Measurements from ENCODE around the gene MAN2B1. TPM values are rescaled to one million over a fixed set of nuclear protein-coding genes. Genes with fewer than 3 reads are reported as not detected.

The MAN2B1 gene
- total and polyA plus RNA-seq, 2 experiments from 2014 or later, result 40.6 to 56.5 TPM

GRCh38 chr19:12676928-12677327, 10.4 kb upstream of the MAN2B1 start:
- 86 to 91% methylated on average over 11 to 12 of the region's 12 CpGs for WGBS, 2 experiments (ENCODE audit: low coverage in 1 of 2, low lambda C conversion rate in 2 of 2, missing lambda C conversion rate in 2 of 2)
- no peaks in the 10 kb centered on the region for H3K27me3 ChIP-seq (replicated peaks; ENCODE audit: insufficient read depth)
- in situ Hi-C loops (cut with MboI), result loop anchor here (10.0 kb wide), 1 partner anchor 112 kb away; no protein-coding TSS in a partner anchor
- H3K4me3 ChIP-seq, result no peak overlapping the region
- no peaks in the 10 kb centered on the region for H4K20me1 ChIP-seq (ENCODE audit: insufficient read depth)
- no peaks in the 10 kb centered on the region for H3K4me1 ChIP-seq (ENCODE audit: insufficient read depth)
- no peak for DNase-seq
- no peak for TF ChIP-seq EZH2phosphoT487 (IDR thresholded peaks at IDR 0.05; ENCODE audit: insufficient read depth, low read depth)
- no peak for TF ChIP-seq EZH2 (IDR thresholded peaks at IDR 0.05; ENCODE audit: insufficient read depth, poor library complexity, severe bottlenecking)
- no peak overlapping the region for H2AFZ ChIP-seq
- H3K9ac ChIP-seq, result no peak overlapping the region
- peaks cover 21% of the 10 kb centered on the region; the same call in 1 of the 2 replicates for H3K36me3 ChIP-seq (ENCODE audit: low read depth)
- H3K9me3 ChIP-seq (ENCODE audit: low read depth), result no peaks in the 10 kb centered on the region
- no peaks in the 10 kb centered on the region for H3K9me2 ChIP-seq (ENCODE audit: insufficient read depth)
- peaks cover 5% of the 10 kb centered on the region; the same call in 1 of the 2 replicates for H3F3A ChIP-seq (ENCODE audit: insufficient read depth)
- H3K27ac ChIP-seq, result no peak overlapping the region
- peaks cover 29% of the 10 kb centered on the region for H3K79me2 ChIP-seq (ENCODE audit: insufficient read depth)
- no peak overlapping the region for H3K4me2 ChIP-seq (ENCODE audit: unreplicated experiment)

GRCh38 chr19:12676384-12676792, 9.8 kb upstream of the MAN2B1 start:
- H3K79me2 ChIP-seq (ENCODE audit: insufficient read depth), result peaks cover 33% of the 10 kb centered on the region
- WGBS, 2 experiments (ENCODE audit: low coverage in 1 of 2, low lambda C conversion rate in 2 of 2, missing lambda C conversion rate in 2 of 2), result 12 to 13% methylated on average over 4 of the region's 4 CpGs
- H3K4me2 ChIP-seq (ENCODE audit: unreplicated experiment), result no peak overlapping the region
- no peaks in the 10 kb centered on the region for H3K4me1 ChIP-seq (ENCODE audit: insufficient read depth)
- no peak overlapping the region for H2AFZ ChIP-seq
- no peak overlapping the region for H3K9ac ChIP-seq
- peak; percentile 80 for DNase-seq
- peaks cover 21% of the 10 kb centered on the region; the same call in 1 of the 2 replicates for H3K36me3 ChIP-seq (ENCODE audit: low read depth)
- TF ChIP-seq EZH2 (IDR thresholded peaks at IDR 0.05; ENCODE audit: insufficient read depth, poor library complexity, severe bottlenecking) (no peak), EZH2phosphoT487 (IDR thresholded peaks at IDR 0.05; ENCODE audit: insufficient read depth, low read depth) (no peak)
- no peak overlapping the region for H3K27ac ChIP-seq
- no peak overlapping the region for H3K4me3 ChIP-seq
- in situ Hi-C loops (cut with MboI), result loop anchor here (10.0 kb wide), 1 partner anchor 112 kb away; no protein-coding TSS in a partner anchor
- H3F3A ChIP-seq (ENCODE audit: insufficient read depth), result peaks cover 5% of the 10 kb centered on the region; the same call in 1 of the 2 replicates
- no peaks in the 10 kb centered on the region for H3K9me2 ChIP-seq (ENCODE audit: insufficient read depth)
- H3K9me3 ChIP-seq (ENCODE audit: low read depth), result no peaks in the 10 kb centered on the region
- H4K20me1 ChIP-seq (ENCODE audit: insufficient read depth), result no peaks in the 10 kb centered on the region
- no peaks in the 10 kb centered on the region for H3K27me3 ChIP-seq (replicated peaks; ENCODE audit: insufficient read depth)

GRCh38 chr19:12675940-12676339, 9.4 kb upstream of the MAN2B1 start:
- H3K4me1 ChIP-seq (ENCODE audit: insufficient read depth), result peaks cover 2% of the 10 kb centered on the region; the same call in 1 of the 2 replicates
- 81% methylated on average over 15 of the region's 15 CpGs for WGBS, 2 experiments (ENCODE audit: low coverage in 1 of 2, low lambda C conversion rate in 2 of 2, missing lambda C conversion rate in 2 of 2)

GRCh38 chr19:12675399-12675798, 8.9 kb upstream of the MAN2B1 start:
- H3K9ac ChIP-seq, result no peak overlapping the region
- H3K4me1 ChIP-seq (ENCODE audit: insufficient read depth), result peaks cover 8% of the 10 kb centered on the region; the same call in 1 of the 2 replicates
- no peaks in the 10 kb centered on the region for H3K9me2 ChIP-seq (ENCODE audit: insufficient read depth)
- H3K4me2 ChIP-seq (ENCODE audit: unreplicated experiment), result no peak overlapping the region
- no peak overlapping the region for H3K27ac ChIP-seq
- no peaks in the 10 kb centered on the region for H3K27me3 ChIP-seq (replicated peaks; ENCODE audit: insufficient read depth)
- peaks cover 38% of the 10 kb centered on the region for H3K79me2 ChIP-seq (ENCODE audit: insufficient read depth)
- in situ Hi-C loops (cut with MboI), result loop anchor here (10.0 kb wide), 1 partner anchor 111 kb away; no protein-coding TSS in a partner anchor
- no peak overlapping the region for H3K4me3 ChIP-seq
- no peak overlapping the region for H2AFZ ChIP-seq
- TF ChIP-seq EZH2phosphoT487 (IDR thresholded peaks at IDR 0.05; ENCODE audit: insufficient read depth, low read depth) (no peak), EZH2 (IDR thresholded peaks at IDR 0.05; ENCODE audit: insufficient read depth, poor library complexity, severe bottlenecking) (no peak)
- H3F3A ChIP-seq (ENCODE audit: insufficient read depth), result no peaks in the 10 kb centered on the region
- H3K36me3 ChIP-seq (ENCODE audit: low read depth), result peaks cover 21% of the 10 kb centered on the region; the same call in 1 of the 2 replicates
- H4K20me1 ChIP-seq (ENCODE audit: insufficient read depth), result no peaks in the 10 kb centered on the region
- WGBS, 2 experiments (ENCODE audit: low coverage in 1 of 2, low lambda C conversion rate in 2 of 2, missing lambda C conversion rate in 2 of 2), result 96 to 97% methylated on average over 10 of the region's 10 CpGs
- no peaks in the 10 kb centered on the region for H3K9me3 ChIP-seq (ENCODE audit: low read depth)
- no peak for DNase-seq

More at GRCh38 chr19:12675940-12676339, 9.4 kb upstream of the MAN2B1 start:
- no peak overlapping the region for H2AFZ ChIP-seq
- no peak overlapping the region for H3K9ac ChIP-seq
- no peak for TF ChIP-seq EZH2phosphoT487 (IDR thresholded peaks at IDR 0.05; ENCODE audit: insufficient read depth, low read depth)
- TF ChIP-seq EZH2 (IDR thresholded peaks at IDR 0.05; ENCODE audit: insufficient read depth, poor library complexity, severe bottlenecking), result no peak
- no peaks in the 10 kb centered on the region for H4K20me1 ChIP-seq (ENCODE audit: insufficient read depth)
- H3K4me3 ChIP-seq, result no peak overlapping the region
- no peak for DNase-seq
- in situ Hi-C loops (cut with MboI), result loop anchor here (10.0 kb wide), 1 partner anchor 111 kb away; no protein-coding TSS in a partner anchor
- H3K27ac ChIP-seq, result no peak overlapping the region
- no peaks in the 10 kb centered on the region for H3K27me3 ChIP-seq (replicated peaks; ENCODE audit: insufficient read depth)
- no peak overlapping the region for H3K4me2 ChIP-seq (ENCODE audit: unreplicated experiment)
- H3K36me3 ChIP-seq (ENCODE audit: low read depth), result peaks cover 21% of the 10 kb centered on the region; the same call in 1 of the 2 replicates
- H3K79me2 ChIP-seq (ENCODE audit: insufficient read depth), result peaks cover 37% of the 10 kb centered on the region
- no peaks in the 10 kb centered on the region for H3K9me3 ChIP-seq (ENCODE audit: low read depth)
- no peaks in the 10 kb centered on the region for H3K9me2 ChIP-seq (ENCODE audit: insufficient read depth)
- peaks cover 3% of the 10 kb centered on the region; the same call in 1 of the 2 replicates for H3F3A ChIP-seq (ENCODE audit: insufficient read depth)

Data from GM23248 (cell line).